GM18858 (cell line): Measurements from ENCODE around the gene PCIF1.

ENCODE experiments used
- ATAC-seq: cut with Tn5 transposase; IDR thresholded peaks from one replicate; pipeline ENCODE4 v1.9.1; 2021; ENCODE audit not compliant: unreplicated experiment

PCIF1 gene

DNA sequence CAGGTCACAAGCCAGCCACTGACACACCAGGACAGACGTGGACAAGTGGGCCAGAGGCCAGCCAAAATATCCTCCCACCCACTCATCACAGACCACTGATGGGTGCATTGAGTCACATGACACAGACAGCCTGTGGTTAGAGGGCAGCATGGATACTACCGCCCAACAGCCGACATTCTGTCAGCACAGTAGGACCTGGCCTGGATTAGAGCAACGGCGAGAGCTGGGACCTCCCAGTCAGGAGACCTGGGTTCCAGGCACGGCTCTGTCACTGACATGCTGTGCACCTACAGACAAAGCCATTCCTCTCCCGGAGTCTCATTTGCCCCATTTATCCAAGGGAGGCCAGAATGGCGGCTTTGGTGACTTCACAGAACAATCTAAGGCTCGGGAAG, 29.5 kb downstream of the PCIF1 start:
- no peak for ATAC-seq

DNA sequence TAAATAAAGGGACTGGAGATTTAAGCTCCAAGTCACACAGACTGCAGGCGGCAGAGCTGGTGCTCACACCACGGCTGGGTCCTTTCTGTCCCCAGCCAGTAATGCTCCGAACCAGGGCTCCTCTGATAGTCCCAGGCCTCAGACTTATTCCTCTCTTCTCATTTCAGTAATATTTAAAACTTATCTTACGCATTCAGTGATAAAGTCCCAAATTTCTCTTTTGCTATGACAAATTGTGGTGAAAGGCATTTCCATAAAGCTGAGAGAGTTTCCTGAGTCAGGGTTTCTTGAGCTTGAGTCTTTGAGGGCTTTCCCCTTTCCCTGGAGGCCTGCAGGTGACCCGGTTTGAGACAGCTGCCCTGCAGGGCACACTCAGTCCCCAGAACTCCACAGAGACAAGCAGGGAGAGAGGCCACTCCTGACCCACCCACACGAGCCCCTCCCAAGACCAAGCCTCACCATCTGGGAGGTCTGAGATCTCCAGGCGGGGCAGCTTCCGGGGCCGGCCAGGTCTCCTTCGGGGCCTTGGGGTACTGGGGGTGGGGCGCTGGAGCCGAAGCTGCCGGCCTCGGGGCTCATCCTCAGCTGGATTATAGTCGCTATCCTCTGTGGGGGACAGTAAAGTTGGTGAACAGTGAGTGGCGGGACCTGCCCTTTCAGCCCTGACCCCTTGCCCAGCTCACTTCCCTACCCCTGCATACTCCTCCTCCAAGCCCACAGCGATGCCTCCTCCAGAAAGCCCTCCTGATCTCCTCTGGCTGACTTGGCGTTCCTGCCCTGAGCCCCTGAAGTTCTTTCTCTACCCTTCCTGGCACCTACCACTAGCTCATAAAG, 30.9 kb downstream of the PCIF1 start:
- ATAC-seq: no peak

GRCh38 chr20:45967551-45968080, 33.1 kb downstream of the PCIF1 start:
- ATAC-seq: no peak

- ATAC-seq: no peak
Observed at GRCh38 chr20:45968081-45968671, 33.7 kb downstream of the PCIF1 start.

DNA sequence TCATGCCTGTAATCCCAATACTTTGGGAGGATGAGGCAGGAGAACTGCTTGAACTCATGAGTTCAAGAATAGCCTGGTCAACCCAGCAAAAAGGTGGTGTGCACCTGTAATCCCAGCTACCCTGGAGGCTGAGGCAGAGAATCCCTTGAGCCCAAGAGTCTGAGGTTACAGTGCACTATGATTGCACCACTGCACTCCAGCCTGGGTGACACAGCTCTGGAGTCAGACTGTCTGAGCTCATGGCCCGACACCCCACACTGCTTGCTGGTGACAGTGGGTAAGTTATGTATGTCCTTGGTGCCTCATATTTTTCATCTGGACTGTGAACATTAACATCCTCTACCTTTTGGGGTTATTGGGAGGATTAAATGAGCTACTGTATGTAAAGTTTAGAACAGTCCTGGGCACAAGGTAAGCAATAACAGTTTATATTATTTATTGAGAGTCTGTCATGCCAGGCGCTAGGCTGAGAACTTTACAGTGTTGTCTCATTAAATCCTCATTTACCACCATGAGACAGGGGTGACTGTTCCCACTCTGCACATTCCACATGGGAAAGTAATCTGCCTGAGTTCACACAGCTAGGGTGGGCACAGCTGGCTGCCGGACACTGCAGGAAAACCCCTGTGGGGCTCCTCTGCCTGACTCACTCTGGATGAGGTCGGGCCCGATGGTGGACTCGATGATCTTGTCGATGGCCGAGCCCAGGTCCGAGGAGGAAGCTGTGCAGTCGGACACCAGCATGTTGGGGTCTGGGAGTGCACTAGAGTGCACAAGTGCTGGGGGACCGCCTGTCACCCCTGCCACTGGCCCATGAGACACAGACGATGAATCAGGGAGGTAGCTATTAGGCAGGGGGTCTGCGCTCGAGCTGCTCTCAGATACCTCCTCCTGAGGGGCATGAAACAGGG, 34.6 kb downstream of the PCIF1 start:
- no peak for ATAC-seq

DNA sequence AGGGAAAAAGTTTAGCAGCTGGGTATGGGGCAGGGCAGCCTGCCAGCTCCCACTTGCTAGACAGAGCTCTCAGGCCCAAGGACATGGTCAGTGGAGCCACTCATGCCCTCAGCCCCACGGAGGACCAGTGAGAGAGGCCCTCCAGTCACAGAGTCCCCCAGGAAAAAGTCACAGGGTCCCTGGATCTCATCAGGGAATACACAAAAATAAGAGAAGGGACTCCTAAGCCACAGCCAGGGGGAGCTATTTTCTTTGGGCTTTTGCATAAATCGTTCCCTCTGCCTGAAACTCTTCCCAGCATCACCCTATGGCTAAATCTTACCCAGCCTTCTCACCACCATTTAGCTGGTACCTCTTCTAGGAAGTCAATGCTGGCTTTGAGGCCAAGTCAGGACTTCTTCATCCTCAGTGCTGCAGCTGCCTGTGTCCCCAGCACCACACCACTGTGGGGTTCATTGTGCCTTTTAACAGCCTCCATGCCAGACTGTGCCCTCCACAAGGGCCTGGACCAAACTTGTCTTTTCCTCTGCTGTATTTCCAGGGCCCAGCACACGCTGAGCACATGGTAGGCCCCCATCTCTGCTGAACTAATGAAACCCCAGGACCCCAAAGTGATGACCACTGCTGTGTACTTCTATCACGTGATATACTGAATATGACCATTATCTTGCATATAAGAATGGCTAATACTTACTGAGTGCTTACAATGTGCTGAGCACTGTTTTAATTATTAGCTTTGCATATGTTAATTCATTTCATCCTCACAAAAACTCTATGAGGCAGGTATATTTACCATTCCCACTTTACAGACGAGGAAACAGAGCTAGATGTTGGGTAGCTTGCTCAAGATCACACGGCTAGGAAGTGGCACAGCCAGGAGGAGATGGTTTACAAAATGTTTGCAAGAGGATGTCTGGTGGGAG, 35.5 kb downstream of the PCIF1 start:
- no peak for ATAC-seq

DNA sequence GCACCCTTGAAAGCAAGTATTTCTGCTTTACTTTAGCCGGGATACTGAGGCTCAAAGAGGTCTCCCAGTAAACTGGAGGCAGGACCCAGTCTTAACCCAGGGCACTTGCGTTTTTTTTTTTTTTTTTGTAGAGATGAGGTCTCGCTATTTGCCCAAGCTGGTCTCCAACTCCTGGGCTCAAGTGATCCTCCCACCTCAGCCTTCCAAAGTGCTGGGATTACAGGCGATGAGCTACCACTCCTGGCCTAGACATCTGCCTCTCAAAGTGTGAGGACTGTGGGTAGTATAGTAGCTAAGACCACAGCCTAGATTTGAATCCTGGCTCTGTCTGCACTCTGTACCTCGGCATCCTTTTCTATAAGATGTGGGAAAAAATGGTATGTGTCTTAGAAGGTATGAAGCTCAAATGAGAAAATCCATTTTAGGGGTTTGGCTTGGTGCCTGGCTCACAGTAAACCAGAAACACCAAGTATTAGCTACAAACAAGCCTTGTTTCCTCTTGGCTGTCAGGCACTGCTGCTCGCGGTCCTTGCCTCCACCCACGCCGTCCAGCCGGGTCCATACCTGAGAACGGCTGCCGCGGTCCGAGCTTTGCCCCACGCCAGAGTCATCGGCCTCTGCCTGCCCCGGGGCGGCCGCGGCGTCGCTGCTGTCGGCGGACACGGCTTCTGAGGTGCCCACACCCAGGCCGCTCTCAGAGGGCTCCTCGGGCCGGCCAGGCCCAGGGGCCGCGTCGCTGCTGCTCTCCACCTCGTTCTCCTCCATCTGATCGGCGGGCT, 36.4 kb downstream of the PCIF1 start:
- ATAC-seq: no peak

GRCh38 chr20:45971425-45971674, 36.9 kb downstream of the PCIF1 start:
- peak; percentile 5 for ATAC-seq

DNA sequence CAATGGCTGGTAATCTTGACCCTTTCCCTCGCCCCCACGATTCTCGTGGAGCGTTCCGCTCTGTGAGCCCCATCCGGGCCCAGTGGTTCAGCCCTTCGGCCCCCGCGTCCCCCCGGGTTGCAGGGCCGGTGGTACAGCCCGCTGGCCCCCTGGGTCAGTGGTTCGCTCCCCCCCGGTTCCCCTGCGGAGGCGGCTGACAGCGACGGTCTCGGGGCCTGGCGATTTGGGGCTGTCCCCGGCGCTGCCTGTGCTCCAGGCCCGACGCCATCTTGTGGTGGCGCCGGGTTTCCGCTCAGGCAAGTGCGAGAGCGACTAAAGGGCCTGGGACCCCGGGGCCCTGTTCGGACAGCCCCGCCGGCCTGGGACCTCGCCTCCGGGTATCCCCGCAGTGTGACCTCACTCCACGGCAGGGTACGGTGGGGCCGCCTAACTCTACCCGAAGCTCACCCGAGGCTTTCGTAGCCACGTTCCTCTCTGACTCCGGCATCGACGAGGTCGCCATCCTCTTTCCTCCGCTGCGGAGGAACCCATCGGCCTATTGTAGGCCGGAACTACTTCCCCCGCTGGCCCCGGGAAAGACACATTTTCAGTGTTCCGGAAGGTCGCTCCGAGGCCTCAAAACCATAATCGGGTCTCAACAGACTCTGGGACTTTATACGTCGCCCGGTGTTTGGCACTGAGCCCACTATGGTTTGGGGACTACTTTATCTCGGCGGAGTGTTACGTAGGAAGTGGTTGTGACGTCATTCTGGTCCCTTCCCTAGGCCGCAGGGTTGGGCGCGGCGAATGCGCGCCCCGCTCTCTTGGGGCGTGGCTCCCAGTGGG, 37.4 kb downstream of the PCIF1 start, which contains the start of gene ZNF335:
Gene ZNF335 (minus strand): TSS at position 529 of the 825 bp plus-strand sequence. CDS start 793 bp downstream, outside the sequence.
- peak; percentile 47 for ATAC-seq

DNA sequence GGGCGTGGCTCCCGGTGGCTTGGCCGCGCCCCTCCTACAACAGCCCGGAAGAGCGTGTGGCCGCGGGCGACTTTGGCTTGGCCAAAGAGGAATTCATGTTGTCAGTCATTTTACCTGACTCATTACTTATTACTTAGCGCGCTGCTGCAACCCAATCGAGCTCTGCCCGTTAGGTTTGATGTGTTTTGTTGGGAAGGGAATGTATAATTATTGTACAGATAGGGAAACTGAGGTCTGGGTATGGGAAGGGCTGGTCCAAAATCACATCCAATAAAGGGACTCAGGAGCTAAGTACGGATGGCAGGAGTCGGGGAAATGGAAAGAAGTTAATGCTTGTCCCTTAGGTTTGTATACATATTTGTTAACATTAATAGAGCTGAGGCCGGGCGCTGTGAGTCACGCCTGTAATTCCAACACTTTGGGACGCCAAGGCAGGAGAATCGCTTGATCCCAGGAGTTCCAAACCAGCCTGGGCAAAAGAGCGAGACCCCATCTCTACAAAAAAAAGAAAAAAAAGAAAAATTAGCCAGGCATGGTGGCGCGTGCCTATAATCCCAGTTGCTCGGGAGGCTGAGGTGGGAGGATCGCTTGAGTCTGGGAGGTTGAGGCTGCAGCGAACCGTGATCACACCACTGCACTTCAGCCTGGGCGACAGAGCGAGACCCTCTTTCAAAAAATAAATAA, 38.2 kb downstream of the PCIF1 start:
- ATAC-seq: no peak

DNA sequence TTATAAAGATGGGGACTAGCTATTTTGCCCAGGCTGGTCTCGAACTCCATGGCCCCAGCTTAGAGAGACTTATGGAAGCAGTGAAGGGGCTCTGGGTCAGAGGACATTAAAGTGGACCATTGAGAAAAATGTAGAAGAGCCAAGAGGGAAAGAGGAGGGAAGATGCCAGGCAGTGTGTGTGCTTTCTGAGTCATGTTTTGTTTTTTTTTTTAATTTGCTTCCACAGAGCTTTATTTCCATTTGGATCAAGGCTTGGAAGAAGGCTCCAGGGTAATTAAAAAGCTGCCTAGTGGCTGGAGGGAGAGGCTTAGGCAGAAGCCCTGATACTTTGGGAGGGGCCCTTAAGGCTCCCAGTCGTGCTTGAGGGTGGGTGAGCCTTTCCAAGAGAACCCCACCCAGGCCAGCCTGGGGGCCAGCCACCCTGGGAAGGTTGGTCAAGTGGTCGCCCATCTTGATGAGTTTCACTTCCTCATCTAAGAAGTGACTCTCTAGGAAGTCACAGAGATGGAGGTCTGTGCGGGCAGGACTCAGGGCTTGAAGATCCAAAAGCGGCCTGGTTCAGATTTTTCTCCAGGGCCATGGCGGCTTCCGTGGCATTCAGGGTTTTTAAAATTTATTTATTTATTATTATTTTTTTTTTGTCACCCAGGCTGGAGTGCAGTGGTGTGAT, 40.5 kb downstream of the PCIF1 start:
- ATAC-seq: no peak

- ATAC-seq: no peak
Observed at GRCh38 chr20:45975686-45976085, 41.2 kb downstream of the PCIF1 start.

DNA sequence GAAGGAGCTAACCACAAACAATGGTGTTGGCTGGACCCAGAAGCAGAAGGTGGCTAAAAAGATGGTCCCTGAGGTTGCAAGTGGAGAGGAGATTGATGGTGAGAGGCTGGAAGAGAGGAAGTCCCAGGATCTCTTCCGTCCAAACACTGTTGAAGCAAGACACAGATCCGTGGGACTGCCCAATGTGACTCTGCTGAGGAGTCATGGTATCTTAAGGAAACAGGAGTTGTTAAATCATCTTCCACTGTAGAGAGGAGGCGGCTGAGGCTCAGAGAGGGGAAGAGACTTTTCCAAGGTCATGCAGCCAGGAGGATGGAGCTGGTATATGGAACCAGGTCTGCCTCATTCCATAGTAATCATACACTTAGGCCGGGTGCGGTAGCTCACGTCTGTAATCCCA, 41.6 kb downstream of the PCIF1 start:
- ATAC-seq: no peak

DNA sequence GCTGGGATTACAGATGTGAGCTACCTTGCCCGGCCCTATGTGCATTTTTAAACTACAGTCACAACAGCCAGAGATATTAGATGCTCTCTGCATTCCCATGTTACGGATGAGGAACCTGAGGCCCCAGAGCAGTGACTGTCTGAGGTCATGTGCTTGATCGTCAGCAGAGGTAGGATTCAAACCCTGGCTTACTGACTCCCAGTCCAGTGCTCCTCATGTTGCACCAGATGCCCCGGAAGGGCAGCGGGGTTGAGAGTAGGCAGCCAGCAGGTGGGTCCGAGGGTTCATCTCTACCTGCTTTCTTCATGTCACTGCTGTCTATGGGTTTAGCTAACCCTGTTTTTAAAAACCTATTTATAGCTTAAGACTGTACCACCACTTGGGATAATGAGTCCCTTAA, 46.8 kb downstream of the PCIF1 start:
- no peak for ATAC-seq

- ATAC-seq: no peak
Observed at GRCh38 chr20:45983279-45983743, 48.8 kb downstream of the PCIF1 start.

DNA sequence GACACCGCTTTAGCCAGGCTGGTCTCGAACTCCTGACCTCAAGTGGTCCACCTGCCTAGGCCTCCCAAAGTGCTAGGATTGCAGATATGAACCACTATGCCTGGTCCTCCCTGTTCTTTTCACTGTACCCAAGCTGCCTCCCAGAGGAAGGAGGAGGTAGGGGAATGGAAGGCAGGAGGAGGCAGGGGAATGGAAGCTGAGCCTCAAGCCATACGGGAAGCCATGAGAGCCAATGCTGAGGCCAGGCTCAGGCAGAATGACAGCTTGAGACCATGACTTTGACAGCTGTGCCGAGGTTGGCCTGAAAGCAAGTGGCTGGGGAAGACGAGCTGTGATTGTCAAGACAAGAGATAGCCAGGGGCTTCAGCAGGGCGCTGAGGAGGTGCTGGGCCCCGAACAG, 51.1 kb downstream of the PCIF1 start:
- ATAC-seq: no peak

GRCh38 chr20:45987108-45987780, 52.8 kb downstream of the PCIF1 start:
- ATAC-seq: no peak
